HL-60 (cell line): Measurements from ENCODE around the gene DAB2IP.

Experiments used
- DNase-seq, 2 experiments: peaks; one replicate each; pipeline ENCODE4 v3.0.0-alpha.2; 2010 to 2020; ENCODE audit warnings: low read depth in 1 of 2, low spot score in 1 of 2
- H3K27ac ChIP-seq: fragments of 250-450 bp; sonication (Bioruptor Pico); replicated peaks from 2 replicates; pipeline ENCODE4 v1.5.1; 2020; ENCODE audit warnings: mild to moderate bottlenecking, moderate library complexity
- H3K27me3 ChIP-seq: fragments of 250-450 bp; sonication (Bioruptor Pico); 2 replicates; pipeline ENCODE4 v1.5.1; 2021; ENCODE audit warnings: mild to moderate bottlenecking, moderate library complexity; ENCODE audit not compliant: insufficient read depth, poor library complexity, severe bottlenecking
- H3K4me3 ChIP-seq: replicated peaks from 2 replicates; pipeline ENCODE4 v1.5.1; 2011; ENCODE audit warnings: mild to moderate bottlenecking, control low read depth, low read length; ENCODE audit not compliant: insufficient read depth
- GABPA ChIP-seq: IDR thresholded peaks from 2 replicates; pipeline ENCODE4 v1.6.1; 2012; ENCODE audit warnings: low read depth
- POLR2AphosphoS5 ChIP-seq: IDR thresholded peaks from 2 replicates; pipeline ENCODE4 v1.6.1; 2012; ENCODE audit warnings: low read depth
- SPI1 ChIP-seq: IDR thresholded peaks from 2 replicates; pipeline ENCODE4 v1.6.1; 2012; ENCODE audit warnings: low read depth, mild to moderate bottlenecking, borderline replicate concordance
- TF ChIP-seq, protein P1 (sequence below): IDR thresholded peaks from one replicate; pipeline ENCODE4 v1.5.1; 2011; ENCODE audit warnings: low read length, control low read depth, inconsistent platforms; ENCODE audit not compliant: insufficient read depth
- TF ChIP-seq, protein P2 (sequence below): IDR thresholded peaks from 2 replicates; pipeline ENCODE4 v1.6.1; 2012; ENCODE audit warnings: low read depth; ENCODE audit not compliant: insufficient replicate concordance

DAB2IP gene

DNA sequence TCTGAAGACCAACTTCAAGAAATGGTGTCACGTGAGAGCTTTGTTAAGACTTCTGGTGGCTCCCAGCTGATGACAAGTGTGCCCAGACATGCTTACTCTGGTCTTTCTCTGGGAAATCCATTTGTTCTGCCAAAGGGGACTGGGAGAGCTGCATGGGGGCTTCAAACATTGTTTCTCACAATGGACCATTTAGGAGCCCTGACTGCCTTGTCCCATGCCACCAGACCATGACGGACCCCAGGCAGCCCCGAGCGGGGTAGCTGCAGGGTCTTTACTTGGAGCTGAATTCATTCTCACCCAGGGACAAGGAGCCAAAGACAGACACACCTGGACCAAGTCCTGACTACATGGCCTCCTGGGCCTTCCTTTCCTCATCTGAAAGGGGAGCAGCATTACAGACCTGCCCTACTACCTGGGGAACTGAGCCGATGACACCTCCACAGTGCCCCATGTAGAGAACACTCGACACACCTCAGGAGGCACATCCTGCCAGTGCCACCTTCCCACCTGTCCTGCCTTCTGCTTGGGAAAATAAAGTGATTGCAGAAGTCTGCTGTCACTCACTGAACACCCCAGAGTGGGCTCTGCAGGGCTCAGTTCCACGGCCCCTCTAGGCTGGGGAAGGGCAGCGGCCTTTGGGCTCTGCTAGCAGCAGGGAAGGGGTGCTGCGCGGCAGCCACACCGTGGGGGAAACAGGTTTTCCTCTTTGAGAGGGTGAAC lies 169.0 kb downstream of the DAB2IP start:
- no peak for DNase-seq
- TF ChIP-seq, protein P1, sequence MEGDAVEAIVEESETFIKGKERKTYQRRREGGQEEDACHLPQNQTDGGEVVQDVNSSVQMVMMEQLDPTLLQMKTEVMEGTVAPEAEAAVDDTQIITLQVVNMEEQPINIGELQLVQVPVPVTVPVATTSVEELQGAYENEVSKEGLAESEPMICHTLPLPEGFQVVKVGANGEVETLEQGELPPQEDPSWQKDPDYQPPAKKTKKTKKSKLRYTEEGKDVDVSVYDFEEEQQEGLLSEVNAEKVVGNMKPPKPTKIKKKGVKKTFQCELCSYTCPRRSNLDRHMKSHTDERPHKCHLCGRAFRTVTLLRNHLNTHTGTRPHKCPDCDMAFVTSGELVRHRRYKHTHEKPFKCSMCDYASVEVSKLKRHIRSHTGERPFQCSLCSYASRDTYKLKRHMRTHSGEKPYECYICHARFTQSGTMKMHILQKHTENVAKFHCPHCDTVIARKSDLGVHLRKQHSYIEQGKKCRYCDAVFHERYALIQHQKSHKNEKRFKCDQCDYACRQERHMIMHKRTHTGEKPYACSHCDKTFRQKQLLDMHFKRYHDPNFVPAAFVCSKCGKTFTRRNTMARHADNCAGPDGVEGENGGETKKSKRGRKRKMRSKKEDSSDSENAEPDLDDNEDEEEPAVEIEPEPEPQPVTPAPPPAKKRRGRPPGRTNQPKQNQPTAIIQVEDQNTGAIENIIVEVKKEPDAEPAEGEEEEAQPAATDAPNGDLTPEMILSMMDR = no peak
- TF ChIP-seq SPI1 (no peak), POLR2AphosphoS5 (no peak), GABPA (no peak)
- TF ChIP-seq, protein P2, sequence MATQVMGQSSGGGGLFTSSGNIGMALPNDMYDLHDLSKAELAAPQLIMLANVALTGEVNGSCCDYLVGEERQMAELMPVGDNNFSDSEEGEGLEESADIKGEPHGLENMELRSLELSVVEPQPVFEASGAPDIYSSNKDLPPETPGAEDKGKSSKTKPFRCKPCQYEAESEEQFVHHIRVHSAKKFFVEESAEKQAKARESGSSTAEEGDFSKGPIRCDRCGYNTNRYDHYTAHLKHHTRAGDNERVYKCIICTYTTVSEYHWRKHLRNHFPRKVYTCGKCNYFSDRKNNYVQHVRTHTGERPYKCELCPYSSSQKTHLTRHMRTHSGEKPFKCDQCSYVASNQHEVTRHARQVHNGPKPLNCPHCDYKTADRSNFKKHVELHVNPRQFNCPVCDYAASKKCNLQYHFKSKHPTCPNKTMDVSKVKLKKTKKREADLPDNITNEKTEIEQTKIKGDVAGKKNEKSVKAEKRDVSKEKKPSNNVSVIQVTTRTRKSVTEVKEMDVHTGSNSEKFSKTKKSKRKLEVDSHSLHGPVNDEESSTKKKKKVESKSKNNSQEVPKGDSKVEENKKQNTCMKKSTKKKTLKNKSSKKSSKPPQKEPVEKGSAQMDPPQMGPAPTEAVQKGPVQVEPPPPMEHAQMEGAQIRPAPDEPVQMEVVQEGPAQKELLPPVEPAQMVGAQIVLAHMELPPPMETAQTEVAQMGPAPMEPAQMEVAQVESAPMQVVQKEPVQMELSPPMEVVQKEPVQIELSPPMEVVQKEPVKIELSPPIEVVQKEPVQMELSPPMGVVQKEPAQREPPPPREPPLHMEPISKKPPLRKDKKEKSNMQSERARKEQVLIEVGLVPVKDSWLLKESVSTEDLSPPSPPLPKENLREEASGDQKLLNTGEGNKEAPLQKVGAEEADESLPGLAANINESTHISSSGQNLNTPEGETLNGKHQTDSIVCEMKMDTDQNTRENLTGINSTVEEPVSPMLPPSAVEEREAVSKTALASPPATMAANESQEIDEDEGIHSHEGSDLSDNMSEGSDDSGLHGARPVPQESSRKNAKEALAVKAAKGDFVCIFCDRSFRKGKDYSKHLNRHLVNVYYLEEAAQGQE = no peak

DNA sequence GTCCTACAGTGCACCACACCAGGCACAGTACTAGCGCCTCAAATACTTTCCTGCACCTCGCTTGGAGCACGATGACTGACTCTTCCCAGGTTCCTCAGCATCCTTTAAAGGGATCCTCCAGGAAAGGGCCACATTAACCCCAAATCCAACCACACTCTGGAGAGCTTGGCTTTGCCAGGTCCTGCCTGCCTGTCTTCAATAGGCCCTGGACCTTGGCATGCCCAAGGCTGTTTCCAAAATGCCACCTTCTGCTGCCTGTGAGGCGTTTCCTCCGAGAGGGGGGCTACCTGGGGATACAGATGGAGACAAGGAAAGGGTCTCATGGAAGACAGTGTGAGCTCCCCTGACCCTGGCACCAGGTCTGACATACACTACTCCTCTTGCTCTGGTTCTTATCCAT lies 169.9 kb downstream of the DAB2IP start:
- TF ChIP-seq, protein P1 = no peak
- TF ChIP-seq GABPA = no peak
- TF ChIP-seq SPI1 = no peak
- TF ChIP-seq, protein P2 = no peak
- no peak for TF ChIP-seq POLR2AphosphoS5
- no peak for DNase-seq
- no peak overlapping the region for H3K4me3 ChIP-seq
- H3K27me3 ChIP-seq = no peaks in the 10 kb centered on the region
- H3K27ac ChIP-seq = no peak overlapping the region

More for the DNA sequence above, 169.0 kb downstream of the DAB2IP start:
- H3K27me3 ChIP-seq = no peaks in the 10 kb centered on the region
- H3K27ac ChIP-seq = no peak overlapping the region
- H3K4me3 ChIP-seq = no peak overlapping the region

DNA sequence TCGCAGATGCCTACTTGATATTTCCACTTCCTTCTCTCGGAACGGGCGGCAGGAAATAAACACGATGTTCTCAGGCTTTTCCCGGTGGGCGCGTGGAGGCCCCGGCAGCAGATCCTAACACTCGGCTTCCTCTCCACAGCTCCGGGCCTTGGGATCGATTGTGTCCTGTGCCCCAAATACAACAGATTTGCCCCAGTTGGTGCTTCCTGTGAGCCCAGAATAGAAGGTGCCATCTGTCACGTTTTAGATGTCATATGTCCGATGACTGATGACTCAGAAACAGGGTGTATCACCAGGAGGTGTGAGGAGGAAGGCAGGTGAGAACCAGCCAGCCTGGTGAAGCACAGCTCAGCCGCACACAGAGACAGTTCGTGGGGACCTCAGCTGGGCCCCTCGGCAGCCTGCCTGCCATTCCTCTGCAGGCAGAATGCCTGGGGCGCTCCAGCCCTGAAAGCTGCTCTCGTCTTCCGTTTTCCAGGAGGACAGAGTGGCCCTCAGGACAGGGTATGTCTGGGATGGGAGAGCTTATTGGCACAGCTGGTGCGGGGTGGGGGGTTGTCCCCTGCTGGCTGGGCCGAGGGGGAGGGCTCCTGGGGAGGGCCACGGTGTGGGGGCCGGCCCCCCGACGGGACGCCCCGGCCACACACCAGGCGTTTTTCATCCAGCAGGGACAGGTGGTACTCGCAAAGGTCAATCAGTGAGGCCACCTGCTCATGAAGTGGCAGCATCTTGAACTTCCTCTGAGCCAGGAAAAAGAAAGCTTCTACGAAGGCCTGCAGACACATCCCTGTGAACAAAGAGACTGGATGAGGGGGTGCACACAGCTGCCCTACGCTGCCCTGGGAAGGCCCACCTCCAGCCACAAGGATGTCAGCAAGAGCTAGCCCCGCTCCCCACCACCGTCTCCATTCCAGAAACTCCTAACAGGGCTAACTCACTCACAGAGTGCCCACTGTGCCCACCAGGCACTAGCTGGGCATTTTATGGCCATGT lies 171.0 kb downstream of the DAB2IP start:
- Histone ChIP-seq H3K4me3 (no peak overlapping the region), H3K27me3 (no peaks in the 10 kb centered on the region), H3K27ac (no peak overlapping the region)
- no peak for TF ChIP-seq POLR2AphosphoS5
- TF ChIP-seq GABPA = no peak
- no peak for TF ChIP-seq SPI1
- TF ChIP-seq, protein P2 = no peak
- TF ChIP-seq, protein P1 = no peak
- no peak for DNase-seq
